SHP77 treated with DMSO at 0.1 percent for 48 hours (cell line): ENCODE results near the gene NLGN1.

Experiments
- DNase-seq: peaks from one replicate; lab custom pipeline; 2025; lab: John Stamatoyannopoulos, UW

Gene NLGN1

GRCh38 chr3:173641696-173642095 lies 244.2 kb downstream of the NLGN1 start:
- DNase-seq, result no peak

DNA sequence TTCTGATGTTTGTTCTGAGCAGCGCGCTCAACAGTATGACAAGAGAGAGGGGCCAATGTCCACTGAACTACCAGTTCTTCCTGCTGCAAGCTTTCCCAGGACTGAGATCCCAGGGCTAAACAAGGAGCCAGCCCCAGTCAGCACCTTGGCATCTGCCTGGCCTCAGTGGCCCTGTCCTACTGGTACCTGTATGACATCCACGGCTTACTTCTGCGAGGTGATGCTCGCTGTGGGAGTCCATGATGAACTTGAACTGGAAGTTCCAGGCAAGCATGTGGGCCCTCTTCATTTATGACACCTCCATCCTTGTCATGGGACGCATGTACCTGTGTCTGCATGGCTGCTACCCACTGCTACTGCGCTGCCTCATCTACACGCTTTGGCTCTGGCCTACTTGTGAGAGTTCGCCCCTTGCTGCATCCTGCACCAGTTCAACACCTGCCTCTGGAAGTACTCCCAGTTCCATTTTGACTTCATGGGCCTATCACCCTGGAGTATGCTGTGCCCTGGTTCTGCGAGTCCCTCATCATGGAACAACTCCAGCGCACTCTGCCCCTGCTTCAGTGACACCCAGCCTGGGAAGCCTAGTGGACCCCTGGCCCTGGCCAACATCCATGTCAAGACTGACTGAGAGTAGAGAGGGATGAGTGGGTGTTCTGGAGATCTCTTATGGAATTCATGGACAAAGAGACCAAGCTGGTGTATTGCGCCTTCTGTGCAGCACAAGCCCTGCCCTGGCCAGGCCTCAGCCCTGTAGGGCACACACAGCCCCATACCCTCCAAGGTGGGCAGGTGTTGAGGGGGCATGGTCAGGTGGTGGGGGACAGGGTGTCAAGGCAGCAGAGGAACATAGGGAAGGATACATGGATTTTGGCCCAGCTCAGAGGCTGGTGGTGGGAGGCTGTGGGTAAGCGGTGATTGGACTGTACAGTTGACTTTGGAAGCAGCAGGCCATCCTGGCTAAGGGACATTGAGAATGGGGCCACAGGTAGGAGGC lies 246.8 kb downstream of the NLGN1 start:
- DNase-seq, result no peak

DNA sequence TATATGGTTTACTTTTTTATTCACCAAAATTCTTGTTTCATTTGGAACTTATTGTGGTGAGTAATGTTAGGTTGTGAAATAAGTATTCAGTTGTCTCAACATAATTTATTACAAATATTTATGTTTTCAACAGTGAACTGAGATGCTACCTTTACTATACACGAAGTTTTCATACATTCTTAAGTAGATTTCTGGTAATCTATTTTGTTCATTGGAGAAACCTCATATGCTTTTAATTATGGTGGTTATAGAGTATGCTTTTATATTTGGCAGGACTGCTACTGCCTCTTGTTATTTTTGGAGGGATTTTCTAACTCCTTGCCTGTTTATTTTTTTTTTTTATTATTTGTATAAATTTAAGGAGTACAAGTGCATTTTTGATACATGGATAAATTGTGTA lies 253.1 kb downstream of the NLGN1 start:
- no peak for DNase-seq

DNA sequence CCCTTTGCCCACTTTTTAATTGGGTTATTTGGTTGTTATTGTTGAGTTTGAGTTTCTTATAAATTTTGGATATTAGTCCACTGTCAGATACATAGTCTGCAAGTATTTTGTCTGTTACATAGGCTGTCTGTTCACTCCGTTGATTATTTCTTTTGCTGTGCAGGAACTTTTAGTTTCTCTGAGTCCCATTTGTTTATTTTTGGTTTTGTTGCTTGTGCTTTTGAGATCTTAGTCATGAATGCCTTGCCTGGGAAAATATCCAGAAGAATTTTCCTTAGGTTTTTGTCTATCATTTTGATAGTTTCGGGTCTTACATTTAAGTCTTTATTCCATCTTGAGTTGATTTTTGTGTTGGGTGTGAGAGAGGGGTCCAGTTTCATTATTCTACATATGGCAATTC lies 254.5 kb downstream of the NLGN1 start:
- no peak for DNase-seq

- no peak for DNase-seq
Observed at GRCh38 chr3:173653781-173654180, 256.2 kb downstream of the NLGN1 start.

- DNase-seq, result no peak
Observed at GRCh38 chr3:173659972-173660371, 262.4 kb downstream of the NLGN1 start.

DNA sequence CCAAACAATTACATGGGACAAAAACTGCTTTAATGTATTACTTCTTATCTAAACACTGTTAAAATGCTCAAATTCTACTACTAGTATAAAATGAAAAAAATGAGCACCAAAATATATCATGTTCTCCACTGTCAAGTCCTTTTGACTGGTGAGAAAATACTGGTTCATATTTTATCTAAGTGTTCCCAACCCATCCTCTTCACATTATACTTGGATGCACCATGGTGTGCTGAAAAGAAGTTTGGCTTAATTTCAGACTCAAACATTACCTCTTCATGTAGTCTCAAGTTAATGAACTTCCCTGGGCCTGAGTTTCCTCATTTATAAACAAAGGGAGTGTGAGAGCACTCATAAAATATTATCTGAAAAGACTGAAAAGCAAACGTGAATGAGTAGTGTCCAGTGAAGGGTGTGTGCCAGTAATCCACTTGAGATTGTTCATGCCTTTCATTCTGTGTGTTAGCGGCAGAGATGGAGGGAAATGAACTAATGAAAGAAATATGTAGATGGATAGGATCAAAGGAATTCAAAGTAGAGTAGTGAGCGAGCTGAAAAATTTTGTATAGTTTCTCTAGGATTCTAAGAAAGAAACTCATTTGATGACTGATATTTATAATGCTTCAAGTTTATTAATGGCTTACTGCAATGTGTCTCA lies 263.2 kb downstream of the NLGN1 start:
- no peak for DNase-seq

DNA sequence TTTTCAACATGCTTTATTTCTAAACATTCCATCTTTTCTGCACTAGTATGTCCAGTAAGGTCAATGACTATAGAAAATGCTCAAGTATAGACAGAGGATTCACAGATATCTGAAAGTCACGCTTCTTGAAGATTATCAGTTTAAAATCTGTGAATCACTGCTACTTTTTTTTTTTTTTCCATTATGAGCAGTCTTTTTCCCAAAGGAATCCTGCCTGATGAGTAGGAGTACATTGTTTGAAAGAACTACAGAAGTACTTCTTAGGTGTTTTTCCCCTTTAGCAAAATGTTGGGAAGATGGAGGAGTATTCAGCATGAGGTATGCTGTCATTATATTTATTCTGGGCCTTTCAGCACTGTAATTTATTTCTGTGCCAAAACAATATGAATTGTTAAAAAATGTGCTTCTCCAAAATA lies 266.2 kb downstream of the NLGN1 start:
- no peak for DNase-seq

GRCh38 chr3:173676094-173676493 lies 278.6 kb downstream of the NLGN1 start:
- no peak for DNase-seq

DNA sequence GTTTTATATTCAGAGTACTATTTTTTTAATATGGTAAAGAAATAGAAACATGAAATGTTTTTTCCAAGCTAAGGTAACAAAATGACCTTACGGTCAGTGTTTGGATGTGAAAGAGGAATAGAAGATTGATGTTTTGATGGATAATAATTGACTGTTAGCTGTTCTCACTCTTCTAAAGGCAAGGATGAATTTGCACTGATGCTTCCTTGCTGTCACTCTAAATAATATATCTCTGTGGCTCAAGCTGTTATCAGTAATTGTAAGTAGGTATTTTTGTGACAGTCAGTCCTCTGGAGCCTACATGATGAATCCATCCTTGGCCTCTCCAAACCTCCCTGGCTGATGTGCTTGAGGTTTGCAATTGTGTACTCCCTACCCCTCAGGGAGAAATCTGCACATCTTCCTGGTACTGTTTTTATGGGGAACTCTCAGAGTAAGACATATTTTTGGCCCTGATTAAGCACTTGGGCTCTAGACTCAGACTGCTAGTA lies 283.7 kb downstream of the NLGN1 start:
- no peak for DNase-seq

GRCh38 chr3:173685456-173685855 lies 287.9 kb downstream of the NLGN1 start:
- no peak for DNase-seq

GRCh38 chr3:173688216-173688842 lies 290.8 kb downstream of the NLGN1 start:
- DNase-seq, result no peak

GRCh38 chr3:173690542-173691180 lies 293.1 kb downstream of the NLGN1 start:
- no peak for DNase-seq

- no peak for DNase-seq
Observed at GRCh38 chr3:173699353-173699752, 301.8 kb downstream of the NLGN1 start.

DNA sequence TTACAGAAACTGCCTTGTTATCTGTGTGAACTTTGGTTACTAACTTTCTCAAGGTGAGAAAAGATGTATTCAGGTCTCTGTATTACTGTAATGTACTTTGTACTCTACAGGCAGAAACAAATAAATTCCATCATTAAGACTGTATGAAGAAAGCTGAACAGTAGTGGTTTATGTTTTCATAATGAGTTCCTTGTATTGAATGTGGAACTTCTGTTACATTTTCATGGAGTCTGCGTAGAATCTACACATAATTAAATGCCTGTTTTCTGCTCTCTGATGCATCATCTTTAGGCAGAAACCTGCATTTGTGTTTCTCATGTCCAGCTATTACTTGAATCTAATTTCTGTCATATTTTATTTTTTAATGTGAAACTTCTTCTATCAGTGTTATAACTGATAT lies 302.8 kb downstream of the NLGN1 start:
- no peak for DNase-seq

GRCh38 chr3:173702561-173702960 lies 305.0 kb downstream of the NLGN1 start:
- DNase-seq, result no peak

DNA sequence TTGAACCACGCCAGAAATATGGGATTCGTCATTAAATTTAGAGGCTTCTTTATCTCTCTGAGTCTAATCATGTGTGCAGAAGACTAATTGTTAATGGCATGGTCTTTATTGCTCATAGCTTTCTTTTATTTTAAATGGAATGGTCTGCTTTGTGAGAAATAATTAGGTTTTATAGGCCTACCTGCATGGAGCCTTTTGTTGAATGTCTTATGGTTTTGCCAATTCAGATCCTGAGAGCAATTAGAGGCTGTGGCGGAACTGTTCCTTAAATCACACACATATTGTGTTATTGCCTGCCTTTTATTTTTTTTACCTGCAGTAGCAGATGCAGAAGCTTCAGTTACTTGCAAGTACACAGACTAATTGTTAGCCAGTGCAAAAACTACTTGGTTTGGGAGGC lies 306.2 kb downstream of the NLGN1 start:
- no peak for DNase-seq

DNA sequence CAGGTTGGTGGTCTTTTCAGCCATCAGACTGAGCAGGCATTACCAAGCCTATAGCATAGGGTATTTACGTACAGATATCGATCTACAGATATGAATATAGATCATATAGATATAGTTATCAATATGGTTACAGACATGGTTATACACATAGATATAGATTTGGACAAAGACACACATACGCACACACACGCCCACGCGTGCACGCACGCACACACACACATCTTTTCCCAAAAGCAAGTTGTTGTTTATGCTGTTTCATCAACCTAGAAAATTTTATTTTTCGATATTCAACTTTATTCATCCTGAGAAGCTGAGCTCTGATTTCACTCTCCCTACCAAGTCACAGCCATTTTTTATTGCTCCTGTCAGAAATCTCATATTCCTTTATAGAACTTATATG lies 309.1 kb downstream of the NLGN1 start:
- DNase-seq, result no peak

- no peak for DNase-seq
Observed at GRCh38 chr3:173708191-173708590, 310.6 kb downstream of the NLGN1 start.

GRCh38 chr3:173709026-173709425 lies 311.5 kb downstream of the NLGN1 start:
- no peak for DNase-seq

- DNase-seq, result no peak
Observed at GRCh38 chr3:173711619-173712018, 314.1 kb downstream of the NLGN1 start.

GRCh38 chr3:173719585-173719984 lies 322.0 kb downstream of the NLGN1 start:
- no peak for DNase-seq
